OCI-LY1 (cell line): ENCODE results near the gene ABLIM2.

Source experiments
- CTCF ChIP-seq: fragments of 200-600 bp; sonication (generic), shearing (Covaris generic); IDR thresholded peaks from 2 replicates; pipeline ENCODE4 v1.5.1; 2017; ENCODE audit warnings: mild to moderate bottlenecking, antibody characterized with exemption, low read length, moderate library complexity, mixed read lengths
- EZH2 ChIP-seq: fragments of 200-600 bp; sonication (generic), shearing (Covaris generic); IDR thresholded peaks from 2 replicates; pipeline ENCODE4 v1.8.0; 2017; ENCODE audit warnings: borderline replicate concordance, mixed run types, mild to moderate bottlenecking, antibody characterized with exemption, low read length, moderate library complexity, mixed read lengths

GRCh38 chr4:8159537-8160232 lies 1.1 kb upstream of the ABLIM2 start:
- TF ChIP-seq CTCF (no peak), EZH2 (no peak)
